ENCODE data around the gene SETD4. TPM values are rescaled to one million over a fixed set of nuclear protein-coding genes. Genes with fewer than 3 reads are reported as not detected.
A peak's percentile ranks its signal among the peaks of the same experiment; 100 is the strongest.

The SETD4 gene
- total RNA-seq, 6 experiments from 2014 or later, result 7.6 to 10.1 (median 8.7) TPM

GRCh38 chr21:36070999-36071398 is 10.7 kb upstream of the SETD4 start:
- no peak for DNase-seq
- Mint-ChIP-seq H3K9me3 (peaks cover 11% of the 10 kb centered on the region), H3K36me3 (ENCODE audit: low read depth) (peaks cover 34% of the 10 kb centered on the region), H3K4me1 (ENCODE audit: low read depth) (peaks cover 51% of the 10 kb centered on the region), H3K27me3 (ENCODE audit: insufficient read depth) (peaks cover 2% of the 10 kb centered on the region; the same call in 1 of the 2 replicates), H3K27ac (peak overlapping the region; percentile 99; the same call in 1 of the 2 replicates), H3K4me3 (peak overlapping the region; percentile 93)
- no peak for TF ChIP-seq CTCF (IDR thresholded peaks at IDR 0.05)

GRCh38 chr21:36069713-36070583 is 9.6 kb upstream of the SETD4 start, which contains the start of gene CBR1:
TSS of gene CBR1 (plus strand) at chr21:36070024. CDS start at chr21:36070116, 92 bp downstream.
- H3K9me3 Mint-ChIP-seq, result peaks cover 11% of the 10 kb centered on the region
- H3K36me3 Mint-ChIP-seq (ENCODE audit: low read depth), result peaks cover 34% of the 10 kb centered on the region
- H3K4me3 Mint-ChIP-seq, result peak within 1 kb of the TSS; percentile 93
- DNase-seq, result peak; percentile 94
- peak; percentile 9; the same call in 1 of the 2 replicates for TF ChIP-seq CTCF (IDR thresholded peaks at IDR 0.05)
- H3K4me1 Mint-ChIP-seq (ENCODE audit: low read depth), result peaks cover 58% of the 10 kb centered on the region
- H3K27ac Mint-ChIP-seq, result peak within 1 kb of the TSS; percentile 99
- peaks cover 2% of the 10 kb centered on the region; the same call in 1 of the 2 replicates for H3K27me3 Mint-ChIP-seq (ENCODE audit: insufficient read depth)

GRCh38 chr21:36068748-36069398 is 8.5 kb upstream of the SETD4 start:
- peak overlapping the region; percentile 99 for H3K27ac Mint-ChIP-seq
- H3K27me3 Mint-ChIP-seq (ENCODE audit: insufficient read depth), result peaks cover 2% of the 10 kb centered on the region; the same call in 1 of the 2 replicates
- no peak overlapping the region for H3K4me3 Mint-ChIP-seq
- peaks cover 34% of the 10 kb centered on the region for H3K36me3 Mint-ChIP-seq (ENCODE audit: low read depth)
- DNase-seq, result no peak
- peaks cover 58% of the 10 kb centered on the region for H3K4me1 Mint-ChIP-seq (ENCODE audit: low read depth)
- peaks cover 11% of the 10 kb centered on the region for H3K9me3 Mint-ChIP-seq
- no peak for TF ChIP-seq CTCF (IDR thresholded peaks at IDR 0.05)

- Mint-ChIP-seq H3K27ac (peak overlapping the region; percentile 58), H3K36me3 (ENCODE audit: low read depth) (peaks cover 14% of the 10 kb centered on the region), H3K27me3 (ENCODE audit: insufficient read depth) (no peaks in the 10 kb centered on the region; the same call in 1 of the 2 replicates), H3K4me1 (ENCODE audit: low read depth) (peaks cover 31% of the 10 kb centered on the region), H3K4me3 (no peak overlapping the region), H3K9me3 (peaks cover 11% of the 10 kb centered on the region)
- no peak for TF ChIP-seq CTCF (IDR thresholded peaks at IDR 0.05)
- peak; percentile 28 for DNase-seq
Observed at GRCh38 chr21:36065497-36066036, 5.2 kb upstream of the SETD4 start.

GRCh38 chr21:36064085-36064460 is 3.7 kb upstream of the SETD4 start:
- Mint-ChIP-seq H3K4me3 (no peak overlapping the region), H3K27me3 (ENCODE audit: insufficient read depth) (peaks cover 1% of the 10 kb centered on the region), H3K27ac (no peak overlapping the region), H3K36me3 (ENCODE audit: low read depth) (peaks cover 5% of the 10 kb centered on the region), H3K4me1 (ENCODE audit: low read depth) (peaks cover 20% of the 10 kb centered on the region), H3K9me3 (peaks cover 5% of the 10 kb centered on the region)
- DNase-seq, result no peak
- no peak for TF ChIP-seq CTCF (IDR thresholded peaks at IDR 0.05)

Measured in HFFc6 (cell line).